HEK293T (cell line): ENCODE data around the gene TTLL11.
"Not testable (repeated sequence)": the region's sequence is repeated elsewhere in the genome, so short reads cannot be mapped to it uniquely, and the experiment has no call there.

Experiments
- CTCF ChIA-PET: fragments of 350-600 bp; formaldehyde crosslinking; extraction: SDS; loops from one replicate; lab custom pipeline; 2021; ENCODE audit warnings: antibody characterized with exemption, inconsistent platforms; lab: Yijun Ruan, JAX
- POLR2A ChIA-PET: fragments of 350-600 bp; formaldehyde crosslinking; extraction: SDS; loops from one replicate; lab custom pipeline; 2020; ENCODE audit warnings: antibody characterized with exemption, inconsistent platforms; lab: Yijun Ruan, JAX
- DNase-seq: peaks from one replicate; pipeline ENCODE4 v3.0.0; 2012; ENCODE audit warnings: mixed read lengths; ENCODE audit errors: extremely low spot score
- ARNT ChIP-seq: fragments of 450-650 bp; IDR thresholded peaks from 2 replicates; pipeline ENCODE4 v1.6.1; 2017; ENCODE audit warnings: mild to moderate bottlenecking
- BHLHE40 ChIP-seq: fragments of 450-650 bp; IDR thresholded peaks from 2 replicates; pipeline ENCODE4 v1.6.1; 2016; ENCODE audit warnings: mild to moderate bottlenecking, moderate library complexity, borderline replicate concordance
- CTBP1 ChIP-seq: fragments of 450-650 bp; IDR thresholded peaks from 2 replicates; pipeline ENCODE4 v1.6.1; 2016; ENCODE audit warnings: borderline replicate concordance
- ELF4 ChIP-seq: fragments of 450-650 bp; IDR thresholded peaks from 2 replicates; pipeline ENCODE4 v1.6.1; 2017; ENCODE audit warnings: antibody characterized with exemption
- FOXA1 ChIP-seq: fragments of 450-650 bp; IDR thresholded peaks from 2 replicates; pipeline ENCODE4 v1.6.1; 2016; ENCODE audit warnings: mild to moderate bottlenecking
- FOXK2 ChIP-seq: fragments of 450-650 bp; IDR thresholded peaks from 2 replicates; pipeline ENCODE4 v1.6.1; 2016; ENCODE audit warnings: mild to moderate bottlenecking
- FOXM1 ChIP-seq: fragments of 450-650 bp; IDR thresholded peaks from 2 replicates; pipeline ENCODE4 v1.6.1; 2017; ENCODE audit warnings: mild to moderate bottlenecking, borderline replicate concordance
- HDGF ChIP-seq: fragments of 450-650 bp; IDR thresholded peaks from 2 replicates; pipeline ENCODE4 v1.6.1; 2017; ENCODE audit warnings: antibody characterized with exemption, borderline replicate concordance
- L3MBTL2 ChIP-seq: fragments of 450-650 bp; conservative IDR thresholded peaks from 2 replicates; pipeline ENCODE4 v1.6.1; 2016; ENCODE audit warnings: mild to moderate bottlenecking
- LEF1 ChIP-seq: fragments of 450-650 bp; IDR thresholded peaks from 2 replicates; pipeline ENCODE4 v1.6.1; 2017; ENCODE audit warnings: mild to moderate bottlenecking, borderline replicate concordance
- NFRKB ChIP-seq: fragments of 450-650 bp; IDR thresholded peaks from 2 replicates; pipeline ENCODE4 v1.6.1; 2016; ENCODE audit warnings: mild to moderate bottlenecking, moderate library complexity
- PKNOX1 ChIP-seq: fragments of 450-650 bp; IDR thresholded peaks from 2 replicates; pipeline ENCODE4 v1.6.1; 2016
- SP1 ChIP-seq: fragments of 450-650 bp; IDR thresholded peaks from 2 replicates; pipeline ENCODE4 v1.6.1; 2017
- SUZ12 ChIP-seq: fragments of 450-650 bp; IDR thresholded peaks from 2 replicates; pipeline ENCODE4 v1.6.1; 2016; ENCODE audit warnings: mild to moderate bottlenecking
- TARDBP ChIP-seq: fragments of 450-650 bp; IDR thresholded peaks from 2 replicates; pipeline ENCODE4 v1.6.1; 2016
- ZNF384 ChIP-seq: fragments of 450-650 bp; IDR thresholded peaks from 2 replicates; pipeline ENCODE4 v1.6.1; 2016

The TTLL11 gene

GRCh38 chr9:121798941-121799340, 294.2 kb downstream of the TTLL11 start:
- DNase-seq = no peak
- ChIA-PET POLR2A (no interaction called here), CTCF (no interaction called here)
- TF ChIP-seq FOXM1 (no peak), HDGF (no peak), FOXA1 (no peak), CTBP1 (no peak), ARNT (no peak), SP1 (no peak), ZNF384 (no peak), PKNOX1 (no peak), FOXK2 (no peak), L3MBTL2 (no peak), LEF1 (no peak), ELF4 (no peak), NFRKB (no peak), TARDBP (no peak), BHLHE40 (no peak), SUZ12 (no peak)

- ChIA-PET POLR2A (no interaction called here), CTCF (no interaction called here)
- TF ChIP-seq ELF4 (no peak), SP1 (no peak), SUZ12 (no peak), TARDBP (no peak), NFRKB (no peak), BHLHE40 (no peak), L3MBTL2 (no peak), FOXM1 (no peak), ZNF384 (no peak), ARNT (no peak), FOXA1 (no peak), CTBP1 (no peak), LEF1 (no peak)
- DNase-seq = no peak
Observed at GRCh38 chr9:121797081-121797480, 296.0 kb downstream of the TTLL11 start.

GRCh38 chr9:121794334-121794733, 298.8 kb downstream of the TTLL11 start:
- POLR2A ChIA-PET, CTCF ChIA-PET, DNase-seq: not testable (repeated sequence)

GRCh38 chr9:121792476-121792875, 300.6 kb downstream of the TTLL11 start:
- POLR2A ChIA-PET, CTCF ChIA-PET, DNase-seq: not testable (repeated sequence)

GRCh38 chr9:121790841-121791240, 302.3 kb downstream of the TTLL11 start:
- POLR2A ChIA-PET = no interaction called here
- TF ChIP-seq BHLHE40 = no peak
- no peak for TF ChIP-seq LEF1
- no peak for TF ChIP-seq NFRKB
- TF ChIP-seq ARNT = no peak
- no peak for TF ChIP-seq ZNF384
- TF ChIP-seq FOXA1 = no peak
- no peak for DNase-seq
- CTCF ChIA-PET = no interaction called here

- TF ChIP-seq TARDBP = 0 out of 2 replicates have a peak, but pooled peaks have one; percentile 41
- TF ChIP-seq ELF4 = no peak
- POLR2A ChIA-PET = no interaction called here
- CTCF ChIA-PET = no interaction called here
- no peak for DNase-seq
Observed at GRCh38 chr9:121788686-121789366, 304.3 kb downstream of the TTLL11 start.

- ChIA-PET POLR2A (no interaction called here), CTCF (no interaction called here)
- no peak for TF ChIP-seq SP1
- no peak for DNase-seq
Observed at GRCh38 chr9:121786998-121787422, 306.1 kb downstream of the TTLL11 start.

- DNase-seq = no peak
- ChIA-PET POLR2A (no interaction called here), CTCF (no interaction called here)
- TF ChIP-seq ZNF384 = no peak
- no peak for TF ChIP-seq L3MBTL2
- TF ChIP-seq FOXA1 = no peak
- no peak for TF ChIP-seq PKNOX1
- TF ChIP-seq FOXK2 = no peak
- no peak for TF ChIP-seq TARDBP
- TF ChIP-seq SP1 = no peak
- no peak for TF ChIP-seq ELF4
- TF ChIP-seq SUZ12 = no peak
- TF ChIP-seq LEF1 = no peak
- no peak for TF ChIP-seq HDGF
- TF ChIP-seq NFRKB = no peak
- no peak for TF ChIP-seq BHLHE40
- no peak for TF ChIP-seq FOXM1
- TF ChIP-seq CTBP1 = no peak
- TF ChIP-seq ARNT = no peak
Observed at GRCh38 chr9:121786543-121786948, 306.6 kb downstream of the TTLL11 start.
